UCSD-AML1 (cell line): Measurements from ENCODE around the gene ANXA4.

Source experiments
- DNase-seq: peaks from one replicate; lab custom pipeline; 2025; ENCODE audit not compliant: unreplicated experiment; lab: John Stamatoyannopoulos, UW

ANXA4 gene

GRCh38 chr2:69776886-69777785, 35.2 kb downstream of the ANXA4 start:
- DNase-seq = no peak

GRCh38 chr2:69777786-69778105, 35.8 kb downstream of the ANXA4 start:
- no peak for DNase-seq

GRCh38 chr2:69779258-69780001, 37.5 kb downstream of the ANXA4 start:
- DNase-seq = no peak

- no peak for DNase-seq
Observed at GRCh38 chr2:69780921-69781320, 39.0 kb downstream of the ANXA4 start.

GRCh38 chr2:69781321-69782248, 39.7 kb downstream of the ANXA4 start:
- DNase-seq = no peak

GRCh38 chr2:69784228-69784627, 42.3 kb downstream of the ANXA4 start:
- DNase-seq = no peak

- DNase-seq = no peak
Observed at GRCh38 chr2:69785358-69785757, 43.4 kb downstream of the ANXA4 start.

GRCh38 chr2:69786052-69786560, 44.2 kb downstream of the ANXA4 start:
- DNase-seq = no peak

- no peak for DNase-seq
Observed at GRCh38 chr2:69789175-69789721, 47.3 kb downstream of the ANXA4 start.

GRCh38 chr2:69789772-69790600, 48.1 kb downstream of the ANXA4 start:
- DNase-seq = no peak

- DNase-seq = no peak
Observed at GRCh38 chr2:69790601-69790959, 48.6 kb downstream of the ANXA4 start.

GRCh38 chr2:69791045-69791444, 49.1 kb downstream of the ANXA4 start:
- DNase-seq = no peak

- no peak for DNase-seq
Observed at GRCh38 chr2:69796174-69796573, 54.2 kb downstream of the ANXA4 start.

- no peak for DNase-seq
Observed at GRCh38 chr2:69797235-69797634, 55.3 kb downstream of the ANXA4 start.

- DNase-seq = no peak
Observed at GRCh38 chr2:69797836-69798289, 55.9 kb downstream of the ANXA4 start.

- no peak for DNase-seq
Observed at GRCh38 chr2:69798290-69798908, 56.5 kb downstream of the ANXA4 start.

- no peak for DNase-seq
Observed at GRCh38 chr2:69798909-69799526, 57.1 kb downstream of the ANXA4 start.

GRCh38 chr2:69801745-69802290, 59.9 kb downstream of the ANXA4 start:
- no peak for DNase-seq
